Measurements from ENCODE around the gene SH3TC1.

The SH3TC1 gene

DNA sequence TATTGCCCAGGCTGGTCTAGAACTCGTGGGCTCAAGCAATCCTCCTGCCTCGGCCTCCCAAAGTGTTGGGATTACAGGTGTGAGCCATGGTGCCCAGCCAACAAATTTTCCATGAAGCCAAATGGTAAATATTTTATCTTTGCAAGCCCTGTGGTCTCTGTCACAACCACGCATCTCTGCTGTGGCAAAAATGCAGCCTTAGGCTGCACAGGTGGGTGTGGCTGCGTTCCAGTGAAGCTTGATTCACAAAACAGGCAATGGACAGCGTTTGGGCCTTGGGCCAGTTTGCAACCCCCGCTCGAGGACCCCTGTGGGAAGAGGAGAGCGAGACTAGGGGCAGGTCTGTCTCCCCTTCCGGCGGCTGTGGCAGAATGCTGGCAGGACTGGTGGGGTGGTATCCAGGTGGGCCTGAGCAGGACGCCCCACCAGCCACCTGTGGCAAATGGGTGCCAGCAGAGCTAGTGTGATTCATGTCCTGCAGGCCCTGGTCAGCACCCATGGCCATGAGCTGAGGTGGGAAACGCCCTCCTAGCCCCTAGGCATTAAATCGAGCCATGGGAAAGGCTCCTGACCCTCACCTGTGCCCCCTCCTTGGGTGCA is 90.2 kb downstream of the SH3TC1 start:
- peak; percentile 46 for DNase-seq (ENCODE audit: low spot score)
- Histone ChIP-seq H3K9me3 (ENCODE audit: severe bottlenecking) (no peaks in the 10 kb centered on the region), H3K4me1 (ENCODE audit: insufficient read depth, poor library complexity, severe bottlenecking) (no peaks in the 10 kb centered on the region), H3K4me3 (ENCODE audit: severe bottlenecking) (no peak overlapping the region), H3K36me3 (ENCODE audit: low read depth) (no peaks in the 10 kb centered on the region), H3K27ac (ENCODE audit: poor library complexity, severe bottlenecking) (no peak overlapping the region), H3K27me3 (ENCODE audit: insufficient read depth, poor library complexity, severe bottlenecking) (no peaks in the 10 kb centered on the region)
- TF ChIP-seq, protein P1, sequence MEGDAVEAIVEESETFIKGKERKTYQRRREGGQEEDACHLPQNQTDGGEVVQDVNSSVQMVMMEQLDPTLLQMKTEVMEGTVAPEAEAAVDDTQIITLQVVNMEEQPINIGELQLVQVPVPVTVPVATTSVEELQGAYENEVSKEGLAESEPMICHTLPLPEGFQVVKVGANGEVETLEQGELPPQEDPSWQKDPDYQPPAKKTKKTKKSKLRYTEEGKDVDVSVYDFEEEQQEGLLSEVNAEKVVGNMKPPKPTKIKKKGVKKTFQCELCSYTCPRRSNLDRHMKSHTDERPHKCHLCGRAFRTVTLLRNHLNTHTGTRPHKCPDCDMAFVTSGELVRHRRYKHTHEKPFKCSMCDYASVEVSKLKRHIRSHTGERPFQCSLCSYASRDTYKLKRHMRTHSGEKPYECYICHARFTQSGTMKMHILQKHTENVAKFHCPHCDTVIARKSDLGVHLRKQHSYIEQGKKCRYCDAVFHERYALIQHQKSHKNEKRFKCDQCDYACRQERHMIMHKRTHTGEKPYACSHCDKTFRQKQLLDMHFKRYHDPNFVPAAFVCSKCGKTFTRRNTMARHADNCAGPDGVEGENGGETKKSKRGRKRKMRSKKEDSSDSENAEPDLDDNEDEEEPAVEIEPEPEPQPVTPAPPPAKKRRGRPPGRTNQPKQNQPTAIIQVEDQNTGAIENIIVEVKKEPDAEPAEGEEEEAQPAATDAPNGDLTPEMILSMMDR (IDR thresholded peaks at IDR 0.05; ENCODE audit: poor library complexity, severe bottlenecking), result no peak
- no peak for ATAC-seq (ENCODE audit: low read depth)

DNA sequence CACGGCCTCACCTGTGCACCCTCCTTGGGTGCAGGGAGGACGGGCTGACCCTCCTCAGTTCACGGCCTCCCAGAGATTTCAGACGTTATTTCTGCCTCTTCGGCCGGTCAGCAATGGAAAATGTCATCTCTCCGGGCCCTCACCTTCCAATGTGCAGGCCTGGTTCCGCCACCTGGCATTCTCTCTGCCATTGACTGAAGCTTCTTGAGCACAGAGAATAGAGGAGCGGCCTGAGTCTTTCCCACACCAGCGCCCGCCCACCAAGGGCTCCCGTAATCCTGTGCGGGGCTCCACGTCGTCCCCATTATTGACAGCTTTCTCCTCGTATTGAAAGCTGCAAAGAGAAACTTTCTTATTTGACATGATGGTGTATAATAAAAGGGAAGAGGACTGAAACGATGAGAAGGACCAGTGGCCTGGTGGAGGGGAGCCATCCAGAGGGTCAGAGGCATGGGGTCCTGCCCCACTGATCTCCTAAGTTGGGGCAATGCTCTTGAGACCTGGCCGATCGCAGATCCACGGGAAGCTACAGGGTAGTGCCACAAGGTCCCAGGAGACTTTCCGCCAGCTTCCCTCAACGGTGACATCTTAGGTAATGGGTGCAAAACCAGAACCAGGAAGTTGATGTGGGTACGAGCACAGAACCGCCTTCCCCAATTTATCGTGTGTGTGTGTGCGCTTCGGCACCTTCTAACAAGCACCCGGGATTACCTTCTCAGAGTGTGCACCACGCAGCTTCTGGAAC is 91.0 kb downstream of the SH3TC1 start:
- H3K9me3 ChIP-seq (ENCODE audit: severe bottlenecking), result no peaks in the 10 kb centered on the region
- no peak overlapping the region for H3K4me3 ChIP-seq (ENCODE audit: severe bottlenecking)
- H3K27ac ChIP-seq (ENCODE audit: poor library complexity, severe bottlenecking), result no peak overlapping the region
- no peak for ATAC-seq (ENCODE audit: low read depth)
- H3K36me3 ChIP-seq (ENCODE audit: low read depth), result no peaks in the 10 kb centered on the region
- no peaks in the 10 kb centered on the region for H3K27me3 ChIP-seq (ENCODE audit: insufficient read depth, poor library complexity, severe bottlenecking)
- no peaks in the 10 kb centered on the region for H3K4me1 ChIP-seq (ENCODE audit: insufficient read depth, poor library complexity, severe bottlenecking)
- TF ChIP-seq, protein P1 (IDR thresholded peaks at IDR 0.05; ENCODE audit: poor library complexity, severe bottlenecking), result no peak
- DNase-seq (ENCODE audit: low spot score), result peak; percentile 33

DNA sequence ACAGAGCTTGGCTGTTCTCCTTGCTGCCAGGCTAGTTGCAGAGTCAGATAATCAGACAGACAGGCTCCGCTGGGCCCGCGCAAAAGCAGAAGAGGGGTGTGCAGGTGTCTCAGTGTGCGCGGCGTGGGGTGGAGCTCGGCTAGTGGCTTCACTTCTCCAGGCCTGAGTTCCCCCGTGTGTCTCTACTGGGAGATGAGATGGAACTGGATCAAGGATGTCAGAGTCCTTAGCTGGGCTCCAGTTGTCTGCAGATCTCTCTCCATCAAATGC is 91.5 kb downstream of the SH3TC1 start:
- Histone ChIP-seq H3K9me3 (ENCODE audit: severe bottlenecking) (no peaks in the 10 kb centered on the region), H3K27ac (ENCODE audit: poor library complexity, severe bottlenecking) (no peak overlapping the region), H3K36me3 (ENCODE audit: low read depth) (no peaks in the 10 kb centered on the region), H3K27me3 (ENCODE audit: insufficient read depth, poor library complexity, severe bottlenecking) (no peaks in the 10 kb centered on the region), H3K4me3 (ENCODE audit: severe bottlenecking) (no peak overlapping the region), H3K4me1 (ENCODE audit: insufficient read depth, poor library complexity, severe bottlenecking) (no peaks in the 10 kb centered on the region)
- DNase-seq (ENCODE audit: low spot score), result peak; percentile 28
- TF ChIP-seq, protein P1 (IDR thresholded peaks at IDR 0.05; ENCODE audit: poor library complexity, severe bottlenecking), result no peak
- no peak for ATAC-seq (ENCODE audit: low read depth)

All from RWPE2 (cell line).